Right lung (tissue), 5 donors: ENCODE results near the gene HMCES. TPM values are rescaled to one million over a fixed set of nuclear protein-coding genes. Genes with fewer than 3 reads are reported as not detected.
"Not testable (repeated sequence)": the region's sequence is repeated elsewhere in the genome, so short reads cannot be mapped to it uniquely, and the experiment has no call there.

Experiments used
- DNase-seq, 2 donors: peaks; one replicate each; pipeline ENCODE4 v3.0.0-alpha.2; 2013
- polyA plus RNA-seq, 5 donors: library from polyadenylated mRNA; unstranded; fragments of 120-200 nt; gene quantifications; one replicate each; pipeline versions ENCODE4 v1.2.1 to v1.2.3, GENCODE V29; 2013; ENCODE audit warnings: inconsistent platforms in 1 of 5, low replicate concordance in 1 of 5; ENCODE audit not compliant: insufficient read length in 5 of 5, insufficient read depth in 1 of 5

HMCES gene
- polyA plus RNA-seq, 5 donors, result 40.7 to 45.7 (median 43.4) TPM

DNA sequence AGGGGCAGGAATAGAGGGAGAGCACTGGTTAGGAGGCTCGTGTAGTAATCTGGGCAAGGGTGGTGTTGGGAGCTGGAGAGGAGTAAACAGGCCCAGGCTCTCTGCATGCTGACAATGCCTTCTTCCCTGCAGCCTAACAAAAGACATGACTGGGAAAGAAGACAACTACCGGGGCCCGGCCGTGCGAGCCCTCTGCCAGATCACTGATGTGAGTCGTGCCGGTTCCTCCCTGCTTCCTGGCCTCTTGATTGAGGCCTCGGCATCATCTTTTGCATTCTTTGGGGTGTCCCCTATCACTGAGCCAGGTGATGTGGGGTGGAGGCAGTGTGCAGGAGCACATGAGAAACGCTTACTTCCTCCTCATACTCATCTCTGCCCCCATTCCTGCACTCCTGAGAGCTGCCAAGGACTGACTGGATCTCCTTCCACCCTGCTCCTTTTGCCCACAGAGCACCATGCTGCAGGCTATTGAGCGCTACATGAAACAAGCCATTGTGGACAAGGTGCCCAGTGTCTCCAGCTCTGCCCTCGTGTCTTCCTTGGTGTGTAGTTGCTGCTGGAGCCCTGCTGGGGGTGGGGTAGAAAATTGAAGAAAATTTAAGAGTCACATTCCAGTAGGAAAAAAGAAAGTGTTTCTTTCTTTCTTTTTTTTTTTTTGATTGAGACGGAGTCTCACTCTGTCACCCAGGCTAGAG lies 24.0 kb upstream of the HMCES start:
- DNase-seq, result no peak

DNA sequence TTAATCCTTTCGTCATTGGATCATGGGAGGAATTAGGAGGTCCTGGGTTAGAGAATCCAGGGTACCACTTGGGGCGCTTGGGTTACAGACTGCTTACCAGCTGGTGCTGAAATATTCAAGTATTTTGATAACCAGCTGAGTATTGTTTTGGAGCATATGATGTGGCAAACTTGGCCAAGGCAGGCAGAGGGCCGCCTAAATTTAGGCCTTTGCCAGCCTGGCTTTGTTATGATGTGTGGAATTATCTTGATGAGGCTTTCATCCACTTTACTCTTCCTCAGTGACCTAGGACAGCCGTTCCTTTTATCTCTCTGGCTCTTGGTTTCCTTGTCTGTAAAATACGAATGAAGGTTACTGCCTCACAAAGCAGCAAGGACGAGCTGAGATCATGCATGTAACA lies 22.4 kb upstream of the HMCES start:
- no peak for DNase-seq

DNA sequence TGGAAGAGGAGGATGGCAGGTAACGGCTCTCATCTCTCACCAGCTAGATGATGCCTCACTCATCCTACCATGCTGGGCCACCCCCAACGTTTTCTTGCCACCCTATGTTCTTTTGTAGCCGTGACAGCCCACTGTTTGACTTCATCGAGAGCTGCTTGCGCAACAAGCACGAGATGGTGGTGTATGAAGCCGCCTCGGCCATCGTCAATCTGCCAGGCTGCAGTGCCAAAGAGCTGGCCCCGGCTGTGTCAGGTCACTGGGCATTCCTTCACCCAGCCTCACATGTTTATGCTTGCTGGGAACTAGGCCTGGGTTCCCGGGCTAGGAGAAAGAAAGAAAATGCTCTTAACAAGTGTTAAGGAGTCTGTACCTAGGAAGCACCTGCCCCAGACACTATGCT lies 21.1 kb upstream of the HMCES start:
- no peak for DNase-seq

DNA sequence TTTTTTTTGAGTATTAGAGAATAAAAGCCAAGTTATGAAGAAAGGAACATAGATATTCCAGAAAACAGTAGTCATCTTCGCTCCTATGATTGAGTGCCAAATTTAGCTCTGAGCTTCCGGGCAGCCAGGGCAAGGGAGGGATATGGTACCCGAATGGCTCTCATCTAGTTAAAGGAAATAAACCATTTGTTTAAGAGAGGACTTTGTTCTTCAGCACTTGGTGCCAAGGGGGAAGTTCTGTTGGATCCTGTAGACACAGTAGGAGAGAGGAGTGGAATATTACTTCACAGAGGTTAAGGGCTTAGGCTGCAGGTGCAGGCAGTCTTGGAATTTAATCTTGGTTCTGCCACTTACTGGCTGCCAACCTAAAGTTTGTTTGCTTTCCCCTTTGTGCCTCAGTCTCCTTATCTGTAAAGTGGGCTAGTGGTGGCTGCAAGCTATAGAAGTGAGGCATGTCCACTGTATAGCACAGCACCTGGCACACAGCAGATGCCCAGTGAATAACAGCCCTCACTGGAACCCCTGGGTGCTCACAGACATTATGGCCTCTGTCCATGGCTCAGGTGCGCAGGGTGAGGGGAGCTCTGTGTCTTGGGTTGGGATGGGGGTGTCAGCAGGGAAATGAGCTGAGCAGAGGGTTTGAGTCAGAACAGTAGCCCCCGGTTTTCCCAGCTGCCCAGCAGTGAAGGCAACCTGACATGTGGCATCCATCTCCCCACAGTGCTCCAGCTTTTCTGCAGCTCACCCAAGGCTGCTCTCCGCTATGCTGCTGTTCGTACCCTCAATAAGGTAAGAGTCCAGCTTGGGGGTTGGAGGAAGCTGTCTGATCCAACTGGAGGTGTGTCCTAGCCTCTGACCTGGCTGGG lies 18.8 kb upstream of the HMCES start:
- no peak for DNase-seq

DNA sequence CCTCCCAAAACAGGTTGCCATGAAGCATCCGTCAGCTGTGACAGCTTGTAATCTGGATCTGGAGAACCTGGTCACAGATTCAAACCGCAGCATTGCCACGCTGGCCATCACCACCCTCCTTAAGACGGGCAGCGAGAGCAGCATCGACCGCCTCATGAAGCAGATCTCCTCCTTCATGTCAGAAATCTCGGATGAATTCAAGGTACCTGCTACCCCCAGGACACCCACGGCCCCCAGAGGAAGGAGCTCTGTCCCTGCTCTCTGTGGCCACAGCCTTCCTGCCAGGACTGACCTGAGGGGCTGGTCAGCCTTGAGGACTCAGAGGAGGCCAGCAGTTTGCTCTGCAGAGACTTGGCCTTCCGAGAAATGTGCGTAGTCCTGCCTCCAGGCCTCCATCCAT lies 18.1 kb upstream of the HMCES start:
- no peak for DNase-seq

DNA sequence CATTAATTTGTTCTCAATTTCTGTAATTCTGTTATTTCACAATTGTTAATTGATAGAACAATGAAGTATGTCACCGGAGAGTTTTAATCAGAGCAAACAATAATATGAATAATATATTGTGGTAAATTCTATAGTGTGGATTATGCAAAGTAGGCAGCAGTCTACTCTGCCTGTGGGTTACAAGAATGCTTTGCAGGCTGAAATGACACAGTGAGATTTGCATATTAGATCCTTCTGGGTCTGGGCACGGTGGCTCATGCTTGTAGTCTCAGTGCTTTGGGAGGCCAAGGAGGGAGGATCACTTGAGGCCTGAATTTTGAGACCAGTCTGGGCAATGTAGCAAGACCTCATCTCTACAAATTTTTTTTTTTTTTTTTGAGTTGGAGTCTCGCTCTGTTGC lies 16.8 kb upstream of the HMCES start:
- DNase-seq, result no peak

DNA sequence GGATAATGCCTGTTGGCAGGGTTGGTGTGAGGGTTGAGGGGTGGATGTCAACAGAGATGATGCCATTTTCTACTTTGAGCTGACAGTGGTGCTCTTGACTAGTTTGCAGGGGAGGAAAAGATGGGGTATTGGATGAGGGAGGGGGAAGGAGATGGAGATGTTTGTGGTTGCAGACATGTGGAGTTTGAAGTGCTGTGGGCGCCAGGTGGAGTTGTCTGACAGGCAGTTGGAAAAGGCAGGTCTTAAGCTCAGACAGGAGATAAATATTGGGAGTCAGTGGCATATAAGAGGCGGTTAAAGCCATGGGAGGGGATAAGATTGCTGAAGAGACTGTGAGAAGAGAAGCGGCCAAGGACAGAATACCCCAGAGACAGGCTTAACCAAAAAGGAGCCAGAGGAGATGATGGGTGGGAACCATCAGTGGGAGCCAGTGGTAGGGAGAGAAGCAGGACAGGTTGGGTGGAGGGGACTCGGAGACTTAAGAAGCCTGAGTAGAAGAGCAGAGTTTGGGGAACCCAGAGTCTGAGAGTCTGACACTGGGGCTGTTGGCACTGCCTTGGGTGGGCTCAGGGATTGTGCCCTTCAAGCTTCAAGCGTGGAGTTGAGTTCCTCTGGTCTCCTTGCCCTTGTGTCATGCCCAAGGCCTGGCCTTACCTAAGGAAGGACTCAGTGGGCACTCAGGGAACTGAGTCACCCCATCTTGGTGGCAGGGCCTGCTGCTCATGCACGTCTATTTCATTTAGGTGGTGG lies 15.3 kb upstream of the HMCES start:
- no peak for DNase-seq

DNA sequence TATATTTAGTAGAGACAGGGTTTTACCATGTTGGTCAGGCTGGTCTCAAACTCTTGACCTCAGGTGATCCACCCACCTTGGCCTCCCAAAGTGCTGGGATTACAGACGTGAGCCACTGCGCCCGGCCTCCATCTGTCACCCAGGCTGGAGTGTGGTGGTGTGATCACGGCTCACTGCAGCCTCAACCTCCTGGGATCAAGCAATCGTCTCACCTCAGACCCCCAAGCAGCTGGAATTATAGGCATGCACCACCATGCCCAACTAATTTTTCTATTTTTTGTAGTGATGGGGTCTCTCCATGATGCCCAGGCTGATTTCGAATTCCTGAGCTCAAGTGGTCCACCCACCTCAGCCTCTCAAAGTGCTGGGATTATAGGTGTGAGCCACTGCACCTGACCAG lies 13.7 kb upstream of the HMCES start:
- not testable (repeated sequence) for DNase-seq

DNA sequence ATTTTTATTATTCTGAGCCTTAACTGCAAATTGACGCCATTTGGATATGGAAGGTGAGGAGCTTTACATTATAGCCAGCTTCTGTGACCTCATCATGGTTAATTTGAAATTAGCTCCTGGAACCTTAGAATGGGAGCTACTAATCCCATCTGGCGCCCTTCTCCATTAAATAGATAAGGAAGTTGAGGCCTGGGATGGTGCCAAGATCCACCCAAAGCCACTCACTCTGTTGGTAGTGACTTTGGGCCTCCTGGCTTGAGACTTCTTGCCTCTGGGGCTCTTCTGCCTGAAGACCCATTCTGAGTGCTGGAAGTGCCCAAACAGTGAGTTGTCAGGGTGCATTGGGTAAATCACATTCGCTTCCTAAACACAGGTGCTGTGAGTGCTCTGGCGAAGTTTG lies 12.0 kb upstream of the HMCES start:
- no peak for DNase-seq

DNA sequence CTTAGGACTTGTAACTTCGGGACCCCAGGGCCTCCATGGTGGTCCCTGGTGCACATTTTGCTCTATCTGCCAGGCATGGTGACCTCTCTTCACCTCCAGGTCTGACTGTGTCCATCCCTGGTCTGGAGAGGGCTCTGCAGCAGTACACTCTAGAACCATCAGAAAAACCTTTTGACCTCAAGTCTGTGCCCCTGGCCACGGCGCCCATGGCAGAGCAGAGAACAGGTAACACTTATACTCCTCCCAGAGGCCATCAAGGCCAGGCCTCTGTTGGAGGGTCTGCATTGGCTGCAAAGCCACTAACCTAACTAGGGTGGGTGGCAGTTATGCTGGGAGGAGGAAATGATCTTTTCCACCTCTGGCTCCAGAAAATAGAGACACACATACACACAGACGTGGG lies 10.3 kb upstream of the HMCES start:
- DNase-seq, result no peak

DNA sequence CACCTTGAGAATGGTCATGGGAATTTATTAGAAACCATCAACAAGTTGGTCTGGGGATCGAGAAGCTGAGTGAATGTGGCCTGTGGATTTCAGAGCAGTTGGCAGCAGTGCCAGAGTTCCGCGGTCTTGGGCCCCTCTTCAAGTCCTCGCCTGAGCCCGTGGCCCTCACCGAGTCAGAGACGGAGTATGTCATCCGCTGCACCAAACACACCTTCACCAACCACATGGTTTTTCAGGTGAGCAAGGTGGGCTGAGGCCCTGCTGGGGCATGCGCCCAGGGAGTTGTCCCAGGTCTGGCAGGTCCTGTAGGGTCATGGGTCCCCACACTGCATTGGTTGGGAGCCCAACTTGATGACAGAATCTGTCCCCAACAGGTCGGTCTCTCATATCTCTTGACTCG lies 7.0 kb upstream of the HMCES start:
- DNase-seq, result no peak

DNA sequence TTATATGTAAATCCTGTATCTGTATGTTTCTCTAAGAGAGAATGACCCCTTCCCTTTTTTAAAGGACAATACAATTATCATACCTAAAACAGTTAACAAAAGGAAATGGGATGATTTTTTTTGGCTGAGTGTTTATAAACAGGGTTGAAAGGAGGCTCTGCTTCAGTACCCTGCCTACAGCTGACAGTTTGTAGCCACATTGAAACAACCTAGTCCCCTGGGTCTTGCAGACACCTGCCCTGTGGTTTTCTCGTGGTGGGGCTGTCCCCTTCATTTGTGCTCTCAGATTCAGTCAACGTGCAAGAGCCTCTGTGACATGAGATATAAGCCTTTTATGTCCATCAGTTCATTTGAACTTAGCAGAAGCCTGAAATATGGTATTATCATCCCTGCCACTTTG lies 2.3 kb upstream of the HMCES start:
- no peak for DNase-seq

DNA sequence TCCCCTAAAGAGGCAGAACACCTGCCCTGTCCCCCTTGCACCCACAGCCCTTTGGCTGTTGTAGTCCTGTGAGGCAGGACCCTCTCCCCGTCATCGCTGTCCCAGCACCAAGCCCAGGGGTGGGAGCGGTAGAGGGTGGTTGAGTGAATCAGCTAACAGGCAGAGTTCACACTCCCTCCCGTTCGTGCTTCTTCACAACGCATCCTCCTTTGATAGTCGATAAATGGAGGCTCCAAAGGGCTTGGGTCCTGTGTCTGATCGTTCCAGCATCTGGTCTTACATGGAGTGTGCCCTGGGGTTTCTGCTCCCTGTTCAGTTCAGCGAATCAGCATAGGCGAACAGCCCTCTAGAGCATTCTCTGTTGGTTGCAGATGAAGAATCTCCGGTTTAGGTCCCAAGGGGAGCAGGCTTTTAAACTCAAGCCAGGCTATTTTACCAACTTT lies 820 bp upstream of the HMCES start:
- no peak for DNase-seq

DNA sequence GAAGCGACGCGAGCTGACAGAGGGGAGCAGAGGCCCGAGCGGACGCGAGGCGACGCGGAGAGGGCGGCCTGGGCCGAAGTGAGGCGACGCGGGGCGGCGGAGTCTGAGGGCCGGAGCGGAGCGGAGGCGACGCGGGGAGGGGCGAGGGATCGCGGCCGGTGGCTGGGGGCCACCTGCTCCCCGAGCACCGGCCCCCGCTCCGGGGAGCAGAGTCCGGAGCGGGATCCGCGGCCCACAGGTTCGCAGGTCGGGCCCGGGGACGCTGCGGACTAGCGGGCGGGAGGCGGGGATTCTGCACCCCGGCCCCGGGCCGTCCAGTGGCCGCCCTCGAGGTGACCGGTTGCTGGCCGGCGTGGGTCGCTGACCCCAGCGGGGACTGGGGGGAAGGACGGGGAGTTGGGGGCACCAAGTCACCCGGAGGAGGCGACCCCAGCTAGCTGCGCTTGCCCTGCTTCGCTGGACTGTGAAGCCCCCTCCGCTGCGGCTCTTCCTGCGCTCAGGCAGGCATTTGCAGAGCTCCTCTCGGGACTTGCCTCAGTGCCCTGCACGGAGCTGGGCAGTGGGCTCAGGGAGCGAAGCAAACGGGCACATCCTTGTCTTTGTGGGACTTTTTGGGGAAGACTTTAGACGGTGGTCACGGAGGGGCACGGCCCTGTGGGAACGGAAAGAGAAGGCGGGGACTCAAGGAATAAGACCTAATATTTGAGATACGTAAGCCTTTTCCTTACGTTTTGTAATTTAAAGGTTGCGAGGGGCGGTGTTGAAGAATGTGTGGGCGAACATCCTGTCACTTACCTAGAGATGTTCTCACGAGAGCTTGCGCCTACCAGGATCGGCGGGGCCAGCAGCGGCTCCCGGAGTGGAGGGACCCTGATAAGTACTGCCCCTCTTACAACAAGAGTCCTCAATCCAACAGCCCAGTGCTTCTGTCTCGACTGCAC lies 566 bp downstream of the HMCES start:
- DNase-seq, result peak; percentile 42

DNA sequence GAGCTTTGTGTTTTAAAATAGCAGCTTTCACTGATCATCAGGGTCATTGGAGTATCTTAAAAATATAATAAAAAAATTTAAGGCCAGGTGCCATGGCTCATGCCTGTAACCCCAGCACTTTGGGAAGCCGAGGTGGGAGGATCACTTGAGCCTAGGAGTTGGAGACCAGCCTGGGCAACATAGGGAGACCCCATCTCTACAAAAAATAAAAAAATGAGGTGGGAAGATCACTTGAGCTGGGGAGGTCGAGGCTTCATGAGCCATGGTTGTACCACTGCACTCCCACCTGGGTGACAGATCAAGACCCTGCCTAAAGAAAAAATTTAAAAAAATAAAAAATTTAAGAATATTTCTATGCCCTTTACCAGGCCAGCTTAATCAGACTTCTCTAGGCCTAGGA lies 1.5 kb downstream of the HMCES start:
- no peak for DNase-seq

DNA sequence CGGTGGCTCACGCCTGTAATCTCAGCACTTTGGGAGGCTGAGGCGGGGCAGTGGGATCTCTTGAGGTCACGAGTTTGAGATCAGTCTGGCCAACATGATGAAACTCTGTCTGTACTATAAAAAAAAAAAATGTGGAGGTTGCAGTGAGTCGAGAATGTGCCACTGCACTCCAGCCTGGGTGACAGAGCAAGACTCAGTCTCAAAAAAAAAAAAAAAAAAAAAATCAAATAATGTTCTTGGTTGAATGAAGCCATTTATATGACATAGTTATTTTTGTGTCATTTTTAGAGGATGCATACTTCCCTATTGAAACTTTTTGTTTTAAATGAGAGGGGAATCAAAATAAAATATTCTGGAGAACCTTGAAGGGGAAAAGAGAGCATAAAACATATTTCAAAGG lies 3.1 kb downstream of the HMCES start:
- DNase-seq, result no peak

DNA sequence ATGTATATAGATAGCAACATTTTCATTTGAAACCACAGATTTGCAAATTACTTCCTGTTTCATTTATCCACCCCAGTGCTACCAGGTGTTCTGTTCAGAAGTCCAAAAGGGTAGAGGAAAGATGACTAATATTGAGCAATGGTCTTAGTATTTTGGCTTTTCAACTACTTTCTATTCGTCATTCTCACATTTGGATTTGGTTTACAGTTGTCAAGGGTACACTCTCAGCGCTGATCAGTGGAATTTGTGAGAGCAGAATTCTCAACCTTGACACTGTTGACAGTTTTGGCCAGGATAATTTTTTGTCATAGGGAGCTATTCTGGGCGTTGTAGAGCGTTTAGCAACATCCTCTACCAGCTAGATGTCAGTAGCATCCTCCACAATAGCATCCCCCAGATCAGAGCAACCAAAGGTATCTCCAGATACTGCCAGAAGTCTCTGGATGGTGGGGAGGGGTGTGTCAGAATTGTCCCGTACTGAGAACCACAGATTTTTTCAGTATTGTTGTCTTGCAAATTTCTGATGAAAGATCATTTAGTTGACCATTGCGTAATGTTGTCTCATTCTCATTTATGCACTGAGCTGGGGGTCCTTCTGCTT lies 4.2 kb downstream of the HMCES start:
- no peak for DNase-seq

DNA sequence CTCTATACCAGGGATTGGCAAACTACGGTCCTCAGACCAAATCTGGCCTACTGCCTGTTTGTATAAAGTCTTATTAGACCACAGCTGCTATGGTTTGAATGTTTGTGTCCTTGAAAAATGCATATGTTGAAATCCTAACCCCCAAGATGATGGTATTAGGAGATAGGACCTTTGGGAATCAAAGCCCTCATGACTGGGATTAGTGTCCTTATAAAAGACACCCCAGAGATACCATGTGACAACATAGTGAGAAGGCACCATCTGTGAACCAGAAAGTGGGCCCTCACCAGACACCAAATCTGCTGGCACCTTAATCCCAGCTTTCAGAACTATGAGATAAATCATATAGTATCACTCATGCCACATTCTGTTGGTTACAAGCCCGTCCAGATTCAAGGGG lies 7.4 kb downstream of the HMCES start:
- DNase-seq, result no peak

DNA sequence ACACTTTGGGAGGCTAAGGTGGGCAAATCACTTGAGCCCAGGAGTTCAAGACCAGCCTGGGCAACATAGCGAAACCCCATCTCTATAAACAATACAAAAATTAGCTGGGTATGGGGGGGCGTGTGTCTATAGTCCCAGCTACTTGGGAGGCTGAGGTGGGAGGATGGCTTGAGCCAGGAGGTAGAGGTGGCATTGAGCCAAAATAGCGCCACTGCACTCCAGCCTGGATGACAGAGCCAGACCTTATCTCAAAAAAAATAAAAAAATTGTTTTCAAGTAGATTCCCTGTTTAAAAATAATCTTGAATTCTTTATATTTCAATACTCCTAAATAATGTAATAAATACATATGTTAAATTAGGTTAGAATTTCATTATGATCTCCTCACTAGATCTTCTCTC lies 9.8 kb downstream of the HMCES start:
- no peak for DNase-seq

DNA sequence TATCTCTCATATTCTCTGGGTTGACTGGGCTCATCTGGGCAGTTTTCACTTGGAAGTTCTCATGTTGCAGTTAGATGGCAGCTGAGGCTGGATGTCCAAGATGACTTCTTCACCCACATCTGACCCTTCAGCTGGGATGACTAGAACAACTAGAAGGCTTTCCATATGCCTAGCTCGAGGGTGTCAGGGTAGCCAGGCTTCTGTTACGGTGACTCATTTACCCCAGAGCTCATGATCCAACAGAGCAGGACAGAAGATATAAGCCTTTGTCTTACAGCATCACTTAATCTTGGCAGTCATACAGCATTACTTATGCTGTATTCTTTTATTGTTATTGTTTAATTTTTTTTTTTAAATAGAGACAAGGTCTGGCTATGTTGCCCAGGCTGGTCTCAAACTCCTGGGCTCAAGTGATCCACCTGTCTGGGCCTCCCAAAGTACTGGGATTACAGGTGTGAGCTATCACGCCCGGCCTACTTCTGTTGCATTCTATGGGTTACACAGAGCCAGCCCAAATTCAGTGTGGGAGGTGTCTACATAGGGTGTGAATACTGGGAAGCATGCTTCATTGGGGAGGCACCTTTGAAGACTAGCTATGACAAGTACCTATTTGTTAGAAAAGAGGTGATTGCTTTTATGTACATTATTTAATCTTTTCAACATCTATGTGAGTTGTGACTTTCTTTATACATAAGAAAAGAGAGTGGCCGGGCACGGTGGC lies 10.7 kb downstream of the HMCES start:
- no peak for DNase-seq
